RPMI7951 (cell line): ENCODE measurements around the gene WASHC4. TPM values are rescaled to one million over a fixed set of nuclear protein-coding genes. Genes with fewer than 3 reads are reported as not detected.

Source experiments
- DNase-seq: peaks from one replicate; pipeline ENCODE4 v3.0.0-alpha.2; 2012; ENCODE audit warnings: low read depth
- total RNA-seq: library from RNA; depleted of rRNA; stranded (reverse); fragments of >200 nt; shearing (Covaris generic); gene quantifications from 2 replicates; pipeline ENCODE4 v1.2.3, GENCODE V29; 2014; rRNA removed

Gene WASHC4, protein sequence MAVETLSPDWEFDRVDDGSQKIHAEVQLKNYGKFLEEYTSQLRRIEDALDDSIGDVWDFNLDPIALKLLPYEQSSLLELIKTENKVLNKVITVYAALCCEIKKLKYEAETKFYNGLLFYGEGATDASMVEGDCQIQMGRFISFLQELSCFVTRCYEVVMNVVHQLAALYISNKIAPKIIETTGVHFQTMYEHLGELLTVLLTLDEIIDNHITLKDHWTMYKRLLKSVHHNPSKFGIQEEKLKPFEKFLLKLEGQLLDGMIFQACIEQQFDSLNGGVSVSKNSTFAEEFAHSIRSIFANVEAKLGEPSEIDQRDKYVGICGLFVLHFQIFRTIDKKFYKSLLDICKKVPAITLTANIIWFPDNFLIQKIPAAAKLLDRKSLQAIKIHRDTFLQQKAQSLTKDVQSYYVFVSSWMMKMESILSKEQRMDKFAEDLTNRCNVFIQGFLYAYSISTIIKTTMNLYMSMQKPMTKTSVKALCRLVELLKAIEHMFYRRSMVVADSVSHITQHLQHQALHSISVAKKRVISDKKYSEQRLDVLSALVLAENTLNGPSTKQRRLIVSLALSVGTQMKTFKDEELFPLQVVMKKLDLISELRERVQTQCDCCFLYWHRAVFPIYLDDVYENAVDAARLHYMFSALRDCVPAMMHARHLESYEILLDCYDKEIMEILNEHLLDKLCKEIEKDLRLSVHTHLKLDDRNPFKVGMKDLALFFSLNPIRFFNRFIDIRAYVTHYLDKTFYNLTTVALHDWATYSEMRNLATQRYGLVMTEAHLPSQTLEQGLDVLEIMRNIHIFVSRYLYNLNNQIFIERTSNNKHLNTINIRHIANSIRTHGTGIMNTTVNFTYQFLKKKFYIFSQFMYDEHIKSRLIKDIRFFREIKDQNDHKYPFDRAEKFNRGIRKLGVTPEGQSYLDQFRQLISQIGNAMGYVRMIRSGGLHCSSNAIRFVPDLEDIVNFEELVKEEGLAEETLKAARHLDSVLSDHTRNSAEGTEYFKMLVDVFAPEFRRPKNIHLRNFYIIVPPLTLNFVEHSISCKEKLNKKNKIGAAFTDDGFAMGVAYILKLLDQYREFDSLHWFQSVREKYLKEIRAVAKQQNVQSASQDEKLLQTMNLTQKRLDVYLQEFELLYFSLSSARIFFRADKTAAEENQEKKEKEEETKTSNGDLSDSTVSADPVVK
- total RNA-seq = 73.2 and 83.6 TPM in 2 replicates

DNA sequence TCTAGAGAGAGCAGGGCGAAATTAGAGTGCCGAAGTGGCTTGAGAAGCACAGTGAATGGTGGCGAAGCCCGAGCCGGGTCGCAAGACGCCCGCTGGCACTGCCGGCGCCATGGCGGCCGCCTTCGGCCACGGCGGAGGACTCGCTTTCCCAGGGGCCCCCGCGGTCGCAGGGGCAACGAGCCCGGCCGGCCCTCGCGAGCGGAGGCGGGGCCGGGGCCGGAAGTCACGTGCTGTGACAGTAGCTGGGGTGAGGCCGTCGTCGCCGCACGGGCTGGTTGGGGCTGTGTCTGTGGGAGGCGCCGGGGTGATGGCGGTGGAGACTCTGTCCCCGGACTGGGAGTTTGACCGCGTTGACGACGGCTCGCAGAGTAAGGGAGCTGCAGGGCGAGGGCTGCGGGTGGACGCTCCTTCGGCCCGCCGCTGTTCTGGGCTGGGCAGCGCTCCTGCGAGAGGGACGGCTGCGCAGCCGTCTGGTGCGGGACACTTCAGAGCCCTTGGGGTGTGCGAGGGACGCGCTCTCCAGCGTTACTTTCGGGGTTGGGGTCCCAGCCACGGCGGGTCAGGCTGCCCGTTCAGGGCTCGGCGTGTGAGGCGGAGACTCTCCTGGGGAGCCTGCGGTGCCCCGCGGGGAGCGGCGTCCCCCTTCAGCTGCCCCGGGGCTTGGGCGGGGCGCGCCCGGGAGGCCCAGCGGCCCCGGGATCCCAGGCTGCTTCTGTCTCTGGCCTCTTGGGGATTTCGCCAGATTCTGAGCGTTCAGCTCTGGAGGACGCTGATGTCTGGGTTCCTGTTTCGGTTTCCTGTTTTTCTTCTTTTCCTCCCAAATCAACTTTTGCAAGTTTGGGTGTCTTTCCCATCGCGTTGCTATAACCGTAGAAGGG lies at the start of gene WASHC4:
WASHC4 (plus strand) TSS at position 238 of the 878 bp plus-strand sequence; CDS start at position 308, 70 bp downstream.
- peak; percentile 90 for DNase-seq

DNA sequence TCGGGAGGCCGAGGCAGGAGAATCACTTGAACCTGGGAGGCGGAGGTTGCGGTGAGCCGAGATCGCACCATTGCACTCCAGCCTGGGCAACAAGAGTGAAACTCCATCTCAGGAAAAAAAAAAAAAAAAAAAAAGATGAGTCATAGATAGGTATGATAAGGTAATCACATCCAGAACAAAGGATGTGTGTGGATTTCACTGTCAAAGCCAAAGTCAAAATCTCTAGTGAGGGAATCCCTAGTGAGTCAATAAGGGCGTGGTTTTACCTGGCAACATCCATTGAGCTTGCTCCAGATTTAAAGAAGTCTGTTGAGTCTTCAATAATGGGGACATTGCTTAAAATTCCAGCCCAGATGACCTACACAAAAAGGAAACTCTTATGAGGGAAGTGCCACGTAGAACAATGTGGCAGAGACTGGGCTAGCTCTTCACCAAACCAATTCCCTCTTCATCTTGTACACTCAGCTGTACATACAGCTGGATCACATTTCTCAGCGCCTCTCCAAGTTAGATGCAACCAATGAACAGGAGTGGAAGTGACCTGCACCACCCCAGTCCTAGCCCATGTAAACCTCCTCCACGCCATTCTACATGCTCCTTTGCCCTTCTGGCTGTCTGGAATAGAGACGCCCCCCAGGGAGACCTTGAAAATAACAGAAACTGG lies 46.7 kb upstream of the WASHC4 start:
- no peak for DNase-seq

DNA sequence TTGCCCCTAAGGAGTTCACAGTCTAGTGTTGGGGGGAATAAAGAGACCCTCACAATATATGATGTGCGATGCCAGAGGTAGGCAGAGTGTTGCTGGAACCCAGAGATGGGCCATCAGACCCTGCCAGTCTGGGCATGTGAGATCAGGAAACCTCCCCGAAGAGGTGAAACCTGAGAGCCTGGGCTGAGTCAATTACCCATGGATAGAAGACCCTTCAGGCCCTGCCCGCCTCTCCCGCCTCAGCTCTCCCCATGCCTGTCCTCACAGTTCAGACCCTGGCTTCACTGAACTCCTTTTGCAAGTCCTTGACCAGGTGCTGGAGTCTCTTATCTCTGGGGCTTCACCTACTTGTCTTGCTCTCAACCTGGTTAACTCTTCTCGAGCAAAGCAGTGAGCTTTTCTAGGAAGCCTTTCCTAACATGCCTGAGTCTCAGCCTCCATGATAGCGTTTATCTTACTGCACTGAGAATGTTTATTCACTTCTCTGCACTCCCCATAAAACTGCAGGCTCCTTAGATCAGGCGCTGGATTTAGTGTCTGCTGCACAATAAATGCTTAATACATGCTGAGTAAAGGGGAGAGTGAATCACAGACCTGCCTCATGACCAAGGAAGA lies 42.9 kb upstream of the WASHC4 start:
- no peak for DNase-seq

DNA sequence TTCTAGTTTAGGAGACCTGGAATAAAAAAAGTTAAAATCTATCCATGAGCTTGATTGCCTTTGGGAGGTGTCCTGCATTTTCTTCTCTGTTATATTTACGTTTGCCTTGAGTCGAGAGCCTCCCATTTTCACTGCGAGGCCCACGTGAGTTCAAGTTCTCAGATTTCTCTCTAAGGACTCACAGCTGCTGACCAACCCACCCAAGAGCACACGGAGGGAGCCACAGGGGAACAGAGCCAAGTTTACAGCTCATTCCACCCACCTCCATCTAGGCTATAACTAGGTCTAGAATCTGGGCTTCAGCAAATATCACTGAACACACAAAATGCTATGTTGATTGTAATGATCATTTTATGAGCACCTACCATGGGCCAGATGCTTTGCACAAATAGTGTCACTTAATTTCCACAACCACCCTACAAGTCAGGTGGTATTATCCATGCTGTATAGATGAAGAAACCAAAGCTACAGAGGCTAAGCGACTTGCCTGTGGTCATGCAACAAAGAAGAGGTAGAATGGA lies 40.0 kb upstream of the WASHC4 start:
- DNase-seq = no peak

DNA sequence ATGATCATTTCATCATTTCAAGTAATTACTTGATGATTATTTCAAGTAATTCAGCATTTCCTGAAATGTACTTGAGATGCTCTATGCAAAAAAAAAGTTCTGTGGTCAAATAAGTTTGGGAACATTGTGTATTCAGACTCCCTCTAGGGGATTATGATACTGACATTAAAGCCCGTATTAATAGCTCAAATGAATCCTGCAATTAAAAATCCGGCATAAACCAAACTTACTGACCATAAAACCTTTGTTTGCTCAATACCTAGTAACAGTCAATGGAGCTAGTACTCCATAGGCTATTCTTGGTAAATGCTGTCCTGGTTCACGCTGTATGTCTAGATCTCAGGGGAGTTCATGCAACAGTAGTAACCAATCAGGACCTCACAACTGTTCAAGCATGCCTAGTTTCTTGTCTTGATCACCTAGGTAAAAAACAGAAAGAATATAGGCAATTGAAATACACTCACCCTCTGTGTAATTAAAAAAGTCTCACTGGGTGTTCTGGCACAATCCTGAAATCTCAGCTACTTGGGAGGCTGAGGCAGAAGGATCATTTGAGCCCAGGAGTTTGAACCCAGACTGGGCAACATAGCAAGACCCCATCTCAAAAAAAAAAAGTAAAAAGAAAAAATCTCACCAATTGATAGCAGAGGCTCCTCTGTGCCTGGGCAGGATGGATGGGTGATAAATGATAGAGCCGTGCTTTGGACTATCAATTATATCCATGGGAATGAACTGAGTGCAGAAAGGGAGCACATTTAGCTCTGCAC lies 37.4 kb upstream of the WASHC4 start:
- DNase-seq = no peak

DNA sequence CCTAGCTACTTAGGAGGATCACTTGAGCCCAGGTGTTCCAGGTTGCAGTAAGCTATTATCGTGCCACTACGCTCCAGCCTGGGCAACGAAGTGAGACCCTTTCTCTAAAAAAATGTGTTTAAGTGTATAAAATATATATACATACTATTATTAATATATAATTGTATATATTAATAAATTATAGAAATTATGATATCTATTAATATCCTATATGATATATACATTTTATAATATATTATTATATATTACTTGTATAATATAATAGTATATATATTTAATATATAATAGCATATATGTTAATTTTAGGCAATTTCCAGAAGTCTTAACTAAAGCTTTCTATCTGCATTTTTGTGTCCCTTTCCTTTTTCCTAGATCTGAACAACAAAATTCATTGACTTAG lies 35.5 kb upstream of the WASHC4 start:
- DNase-seq = no peak

DNA sequence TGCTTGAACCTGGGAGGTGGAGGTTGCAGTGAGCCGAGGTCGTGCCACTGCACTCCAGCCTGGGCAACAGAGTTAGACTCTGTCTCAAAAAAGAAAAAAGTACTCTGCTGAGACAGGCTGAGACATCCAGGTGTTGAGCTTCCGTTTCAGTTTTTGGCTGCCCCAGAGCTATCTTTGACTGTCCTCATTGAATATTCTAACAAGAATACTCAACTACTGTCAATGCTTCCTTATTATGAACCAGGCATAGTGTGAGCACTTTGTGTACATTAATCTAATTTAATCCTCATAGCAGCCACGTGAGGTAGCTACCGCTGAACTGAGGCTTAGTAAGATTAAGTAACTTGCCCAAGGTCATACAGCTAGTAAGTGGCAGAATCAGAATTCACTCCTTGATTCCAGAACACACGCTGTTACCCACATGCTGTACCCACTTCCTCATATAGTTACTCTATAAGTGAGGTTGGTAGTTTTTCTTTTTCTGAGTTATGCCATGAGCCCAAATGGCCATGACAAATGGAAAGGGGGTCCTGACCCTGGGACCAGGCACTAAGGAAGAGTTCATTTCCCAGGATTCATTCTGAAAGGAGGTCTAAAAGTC lies 34.5 kb upstream of the WASHC4 start:
- no peak for DNase-seq

DNA sequence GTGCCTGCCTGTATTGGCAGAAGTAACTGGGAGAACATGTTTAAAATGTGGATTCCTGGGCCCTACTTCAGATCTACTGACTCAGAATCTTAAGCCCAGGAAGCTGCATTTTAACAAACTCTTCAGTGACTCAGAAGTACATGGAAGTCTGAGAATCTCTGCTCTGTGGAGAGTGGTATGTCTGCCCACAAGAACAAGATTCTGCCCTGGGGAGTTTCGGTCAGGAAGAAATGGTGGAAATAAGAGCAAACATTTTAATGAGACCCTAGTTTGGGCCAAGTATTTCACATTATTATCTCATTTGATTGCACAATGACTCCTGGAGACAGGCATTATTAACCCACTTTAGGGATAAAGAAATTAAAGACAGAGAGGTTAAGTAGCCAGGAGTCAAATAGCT lies 31.4 kb upstream of the WASHC4 start:
- peak; percentile 35 for DNase-seq

DNA sequence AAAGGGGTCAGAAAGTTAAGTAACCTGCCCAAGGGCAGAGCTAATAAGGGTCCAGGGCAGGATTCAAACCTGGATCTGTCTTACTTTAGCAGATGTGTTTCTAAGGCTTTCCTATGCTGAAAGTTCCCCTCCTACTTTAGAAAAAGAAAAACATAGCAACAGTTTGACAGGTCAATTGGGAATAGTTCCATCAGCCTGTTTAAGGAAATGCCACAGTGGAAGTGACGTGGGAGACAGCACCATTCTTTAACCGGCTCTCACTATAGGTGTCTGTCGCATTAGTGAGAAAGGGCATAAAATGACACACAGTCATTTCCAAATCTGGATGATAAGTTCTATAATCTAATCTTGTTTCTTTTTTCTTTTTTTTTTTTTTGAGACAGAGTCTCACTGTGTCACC lies 30.6 kb upstream of the WASHC4 start:
- no peak for DNase-seq

DNA sequence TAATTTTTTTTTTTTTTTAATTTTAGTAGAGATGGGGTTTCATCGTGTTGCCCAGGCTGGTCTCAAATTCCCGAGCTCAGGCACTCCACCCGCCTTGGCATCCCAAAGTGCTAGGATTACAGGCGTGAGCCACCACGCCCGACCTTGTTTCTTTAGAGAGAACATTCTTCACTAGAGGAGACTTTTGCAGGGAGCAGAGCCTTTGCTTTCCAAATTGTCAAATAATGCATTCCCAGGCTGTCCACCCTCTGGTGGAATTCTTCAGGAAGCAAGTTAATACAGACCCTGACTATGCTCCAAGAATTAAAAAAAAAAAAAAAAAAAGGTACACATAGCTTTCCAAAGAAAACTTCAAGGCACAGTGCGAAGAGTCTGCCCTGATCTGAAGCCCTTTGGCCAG lies 30.1 kb upstream of the WASHC4 start:
- no peak for DNase-seq

DNA sequence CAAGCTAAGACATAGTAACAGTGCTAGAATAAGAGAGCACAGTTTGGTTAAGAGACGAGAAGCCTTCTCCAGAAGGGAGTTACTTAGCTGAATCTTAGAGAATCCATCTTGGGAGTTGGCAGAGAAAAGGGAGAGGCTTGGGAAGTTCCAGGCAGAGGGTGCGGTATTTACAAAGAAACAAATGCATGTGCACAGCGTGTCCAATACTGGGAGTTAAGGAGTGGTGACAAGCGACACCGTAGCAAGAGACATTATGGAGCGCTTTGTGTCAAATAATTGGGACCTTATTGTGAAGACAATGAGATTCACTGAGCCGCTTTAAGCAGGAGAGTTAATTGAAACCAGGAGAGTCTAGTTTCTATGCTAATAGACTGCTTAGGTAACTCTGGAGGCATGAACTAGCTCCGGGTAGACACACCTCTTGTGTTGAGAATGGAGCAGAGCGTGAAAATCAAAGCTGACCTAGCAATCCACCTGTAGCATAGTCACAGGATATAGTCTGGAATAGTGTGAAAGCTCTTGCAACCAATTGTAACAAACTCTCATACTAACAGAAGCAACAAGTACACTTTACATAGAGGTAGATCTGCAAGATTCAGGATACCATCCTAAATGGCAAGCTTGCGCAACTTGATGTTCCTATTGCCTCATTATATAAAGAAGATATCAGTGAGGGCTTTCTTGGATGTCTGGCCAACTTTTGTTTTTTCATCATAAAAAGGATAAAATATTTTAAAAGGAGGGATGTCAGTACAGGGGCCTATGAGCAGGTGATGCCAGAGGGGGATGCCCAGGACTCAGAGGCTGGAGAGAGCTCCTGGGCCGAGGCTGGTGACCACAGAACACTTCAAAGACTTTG lies 28.6 kb upstream of the WASHC4 start:
- DNase-seq = no peak

DNA sequence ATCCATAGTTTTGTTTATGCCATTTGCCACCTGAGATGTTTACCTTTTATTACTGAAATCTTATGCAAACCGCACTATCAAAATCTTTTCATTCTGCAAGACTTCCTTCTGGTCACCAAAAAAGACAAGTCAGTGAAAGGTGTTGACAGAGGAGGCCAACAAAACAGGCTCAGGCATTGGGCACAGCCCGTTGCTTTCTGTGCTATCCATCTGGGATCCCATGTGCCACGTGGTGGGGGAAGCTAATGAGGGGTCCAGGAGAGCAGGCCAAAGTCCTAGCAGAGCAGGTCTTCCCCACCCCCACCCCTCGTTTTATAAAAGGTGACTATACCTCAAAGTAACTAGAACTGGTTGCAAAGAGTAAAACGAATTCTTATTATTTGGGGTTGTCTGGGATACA lies 24.5 kb upstream of the WASHC4 start:
- DNase-seq = no peak

DNA sequence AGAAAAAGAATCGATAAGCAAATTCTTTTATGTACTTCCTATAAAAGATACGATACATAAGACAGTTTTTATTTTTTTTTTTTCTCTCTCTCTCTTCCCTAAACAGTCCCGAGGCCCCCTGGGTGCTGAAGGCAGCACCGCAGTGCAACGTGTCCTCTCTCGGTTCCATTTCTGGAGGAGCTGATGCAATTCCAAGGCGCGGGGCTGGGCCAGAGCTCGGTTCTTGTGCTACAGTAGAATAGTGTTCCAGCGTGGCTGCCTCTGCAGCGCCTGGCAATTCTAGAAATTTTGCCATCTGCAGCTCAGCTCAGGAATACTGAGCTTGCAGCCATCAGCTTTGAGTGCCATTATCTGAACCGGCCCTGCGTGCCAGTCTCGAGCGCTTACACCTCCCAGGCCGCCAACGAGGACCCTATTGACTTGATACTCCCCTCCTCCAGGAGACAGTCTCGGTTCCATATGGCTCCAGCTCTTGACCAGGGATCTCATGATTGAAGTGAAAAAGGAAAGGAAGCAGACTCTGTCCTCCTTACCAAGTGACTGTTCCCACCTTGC lies 23.9 kb upstream of the WASHC4 start:
- peak; percentile 66 for DNase-seq

DNA sequence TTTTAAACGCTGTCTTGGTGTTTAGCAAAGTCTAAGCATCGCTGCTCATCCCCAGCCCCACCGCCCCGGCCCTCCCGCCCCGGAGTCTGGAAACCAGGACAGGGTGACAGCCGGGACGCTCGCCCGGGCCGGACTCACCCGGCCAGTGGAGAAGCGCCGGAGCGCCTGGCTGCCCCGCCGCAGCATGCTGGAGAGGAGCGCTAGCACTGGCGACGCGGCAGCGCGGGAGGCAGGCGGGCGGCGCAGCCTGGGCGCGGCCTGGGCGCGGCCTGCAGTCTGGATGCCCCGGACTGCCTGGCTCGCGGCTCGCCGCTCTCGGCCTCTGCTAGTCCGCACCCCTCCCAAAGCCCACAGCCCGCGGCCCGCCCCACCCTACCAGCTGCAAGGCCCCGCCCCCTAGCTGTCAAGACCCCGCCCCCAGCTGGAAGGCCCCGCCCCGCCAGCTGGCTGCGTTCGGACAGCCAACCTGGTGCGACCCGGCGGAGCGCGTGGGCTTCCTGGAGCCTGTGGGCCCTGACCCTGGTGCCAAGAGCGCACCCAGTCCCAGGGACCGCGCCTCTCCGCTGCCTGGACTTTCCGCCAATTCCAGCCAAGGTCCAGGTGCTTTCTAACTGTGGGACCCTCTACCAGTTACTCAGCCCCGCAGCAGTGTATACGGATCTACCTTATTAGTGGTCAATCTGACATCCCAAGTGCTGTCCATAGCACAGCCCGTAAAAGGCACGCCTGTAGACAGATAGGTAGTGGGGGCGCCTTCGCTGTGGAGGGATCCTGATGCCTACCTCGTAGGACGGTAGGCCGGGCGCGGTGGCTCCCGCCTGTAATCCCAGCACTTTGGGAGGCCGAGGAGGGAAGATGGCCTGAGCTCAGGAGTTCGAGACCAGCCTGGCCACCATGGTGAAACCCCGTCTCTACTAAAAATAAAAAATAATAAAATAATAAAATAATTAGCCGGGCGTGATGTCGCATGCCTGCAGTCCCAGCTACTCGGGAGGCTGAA lies 23.0 kb upstream of the WASHC4 start, which contains the start of gene ALDH1L2:
ALDH1L2 (minus strand) TSS at position 208 of the 1,000 bp plus-strand sequence; CDS start at position 186, 22 bp downstream.
- DNase-seq = peak; percentile 86

DNA sequence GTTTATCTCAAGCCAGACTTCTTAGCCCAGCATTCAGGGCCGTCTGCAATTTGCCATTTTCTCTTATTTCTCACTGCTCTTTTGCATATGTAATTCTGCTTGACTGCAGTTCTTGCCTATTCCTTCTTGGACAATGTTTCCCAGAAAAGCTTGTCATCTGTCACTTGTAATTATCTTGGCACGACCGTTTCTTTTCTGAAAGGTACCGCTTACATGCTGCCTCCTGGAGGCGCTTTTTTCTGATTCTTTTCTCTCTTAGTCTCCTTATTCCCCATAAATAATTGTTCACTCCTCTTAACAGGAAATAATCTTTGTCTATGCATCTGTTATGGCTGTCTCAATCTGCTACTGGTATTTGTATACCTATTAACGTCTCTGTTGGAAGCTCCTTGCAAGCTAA lies 22.0 kb upstream of the WASHC4 start:
- no peak for DNase-seq

DNA sequence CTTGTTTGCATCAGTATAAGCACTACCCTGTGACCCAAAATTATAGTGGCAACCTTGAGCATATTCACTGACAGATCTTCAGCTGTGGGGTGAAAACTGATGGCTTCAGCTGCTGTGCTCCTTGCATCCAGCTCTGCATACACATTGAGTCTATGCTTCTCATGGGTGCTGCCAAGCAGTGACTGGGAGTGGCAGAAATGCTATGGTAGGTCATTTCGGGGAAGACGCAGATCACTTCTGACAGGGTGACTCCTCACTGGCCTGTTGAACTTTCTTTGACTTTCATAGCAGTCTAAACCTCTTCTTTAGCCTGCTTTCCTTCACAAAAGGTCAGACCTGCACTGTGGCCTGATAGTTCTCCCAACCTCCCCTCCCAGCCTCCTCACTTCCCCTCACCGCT lies 17.7 kb upstream of the WASHC4 start:
- DNase-seq = no peak
